Prostate gland (tissue), 2 donors: Measurements from ENCODE around the gene NKX1-2.

Source experiments
- CTCF ChIP-seq, 4 experiments: fragments of 200-600 bp in 2 of 4; fragments of 450-650 bp in 2 of 4; sonication (generic) in 2 of 4; IDR thresholded peaks; 1 replicate in 3 of 4; 2 replicates in 1 of 4; pipeline ENCODE4 v1.5.1; 2016 to 2019; ENCODE audit warnings: antibody characterized with exemption in 4 of 4, mild to moderate bottlenecking in 2 of 4, moderate library complexity in 2 of 4
- POLR2AphosphoS5 ChIP-seq: sonication (generic); formaldehyde crosslinking; IDR thresholded peaks from one replicate; pipeline ENCODE4 v1.6.1; 2017; ENCODE audit warnings: antibody characterized with exemption

GRCh38 chr10:124496150-124496549, 46.3 kb upstream of the NKX1-2 start:
- TF ChIP-seq POLR2AphosphoS5: no peak
- TF ChIP-seq CTCF (IDR thresholded peaks at IDR 0.05): no peak
